GM21381 (cell line): ENCODE results near the gene NAT9.

Experiments
- ATAC-seq: cut with Tn5 transposase; IDR thresholded peaks from one replicate; pipeline ENCODE4 v1.9.1; 2021; ENCODE audit warnings: mild to moderate bottlenecking, moderate library complexity; ENCODE audit not compliant: unreplicated experiment

The NAT9 gene

DNA sequence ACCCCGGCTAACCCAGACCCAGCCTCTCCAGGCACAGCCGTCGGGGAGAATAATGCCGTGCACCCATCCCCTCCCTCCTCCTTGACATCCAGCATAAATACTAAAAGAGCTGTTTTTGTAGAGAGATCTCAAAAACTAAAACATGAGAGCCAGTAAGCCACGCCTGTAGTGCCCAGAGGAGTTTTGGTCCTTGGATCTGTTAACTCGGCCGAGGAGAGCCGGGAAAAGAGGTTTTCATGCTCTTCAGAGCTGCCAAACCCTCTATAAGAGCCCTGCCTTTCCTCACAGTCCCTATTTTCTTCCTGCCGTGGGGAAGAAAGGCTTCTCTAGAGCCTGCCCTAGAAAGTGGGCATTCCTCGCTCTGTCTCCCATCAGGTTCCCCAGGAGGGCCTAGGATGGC, 30.2 kb upstream of the NAT9 start:
- no peak for ATAC-seq

- no peak for ATAC-seq
These were observed 29.4 kb upstream of the NAT9 start for GRCh38 chr17:74805591-74805991.

GRCh38 chr17:74804683-74805082, 28.5 kb upstream of the NAT9 start:
- ATAC-seq, result no peak

GRCh38 chr17:74803971-74804370, 27.8 kb upstream of the NAT9 start:
- ATAC-seq, result no peak

GRCh38 chr17:74803388-74803930, 27.3 kb upstream of the NAT9 start:
- no peak for ATAC-seq

DNA sequence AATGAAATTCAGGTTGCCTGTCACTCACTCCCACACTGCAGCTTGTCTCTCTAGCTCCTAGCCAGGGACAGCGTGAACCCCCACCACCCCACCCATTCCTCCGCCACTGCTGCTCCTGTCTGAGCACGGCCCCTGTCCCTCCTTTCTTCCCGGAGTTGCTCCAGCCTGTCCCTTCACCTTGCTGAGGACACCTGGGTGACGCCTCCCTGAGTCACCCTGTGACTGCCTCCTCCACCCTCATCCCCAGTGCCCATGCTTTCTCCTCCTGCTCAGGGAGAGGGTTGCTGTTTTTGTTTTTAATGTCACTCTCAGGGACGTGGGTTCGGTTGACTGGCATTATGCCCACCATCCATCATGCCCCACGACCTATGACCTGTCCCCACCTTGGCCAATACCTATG, 25.8 kb upstream of the NAT9 start:
- ATAC-seq, result no peak

DNA sequence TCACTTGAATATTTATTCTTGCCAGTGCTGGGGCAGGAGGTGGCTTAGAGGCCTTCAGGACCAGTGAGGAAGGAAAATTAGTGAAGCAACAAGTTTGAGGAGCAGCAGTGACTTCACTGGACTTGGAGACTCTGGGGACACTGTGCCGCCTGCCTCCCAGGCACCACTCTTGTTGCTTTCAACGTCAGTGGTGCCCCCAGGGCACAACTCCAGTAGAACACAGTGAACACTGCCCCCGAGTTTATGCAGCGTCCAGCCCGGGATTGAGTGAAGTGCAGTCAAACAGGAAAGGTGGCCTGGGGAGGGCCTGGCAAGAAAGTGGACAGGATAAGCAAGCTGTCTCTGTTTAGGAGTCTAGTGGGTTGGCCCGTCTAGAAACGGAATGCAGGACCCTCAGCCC, 24.4 kb upstream of the NAT9 start:
- ATAC-seq, result no peak

GRCh38 chr17:74799097-74799496, 23.0 kb upstream of the NAT9 start:
- no peak for ATAC-seq

DNA sequence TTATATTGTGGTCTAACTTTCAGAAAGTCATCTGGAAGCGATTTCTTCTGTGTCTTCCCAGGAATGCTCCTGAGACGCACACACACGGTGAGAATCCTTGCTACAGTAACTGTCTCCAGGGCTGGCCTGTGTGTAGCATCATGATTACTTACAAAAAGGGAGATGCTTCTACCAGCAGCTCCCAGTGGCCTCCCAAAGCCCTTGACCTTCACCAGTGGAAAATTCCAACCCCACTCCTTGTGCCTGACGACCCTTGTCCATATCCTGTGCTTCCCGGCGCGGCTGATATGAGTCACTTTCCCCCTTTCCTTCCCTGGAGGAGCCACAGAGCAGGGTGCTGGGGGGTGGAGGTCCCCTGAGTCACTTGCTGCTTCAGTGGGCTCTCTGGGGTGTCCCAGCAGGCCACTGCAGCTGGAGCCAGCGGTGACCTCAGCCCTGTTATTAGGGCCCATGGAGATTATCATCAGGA, 22.1 kb upstream of the NAT9 start:
- ATAC-seq, result no peak

- ATAC-seq, result no peak
These were observed 21.7 kb upstream of the NAT9 start for GRCh38 chr17:74797824-74798223.

GRCh38 chr17:74796866-74797265, 20.7 kb upstream of the NAT9 start:
- ATAC-seq, result no peak

GRCh38 chr17:74796211-74796610, 20.1 kb upstream of the NAT9 start:
- ATAC-seq, result no peak

DNA sequence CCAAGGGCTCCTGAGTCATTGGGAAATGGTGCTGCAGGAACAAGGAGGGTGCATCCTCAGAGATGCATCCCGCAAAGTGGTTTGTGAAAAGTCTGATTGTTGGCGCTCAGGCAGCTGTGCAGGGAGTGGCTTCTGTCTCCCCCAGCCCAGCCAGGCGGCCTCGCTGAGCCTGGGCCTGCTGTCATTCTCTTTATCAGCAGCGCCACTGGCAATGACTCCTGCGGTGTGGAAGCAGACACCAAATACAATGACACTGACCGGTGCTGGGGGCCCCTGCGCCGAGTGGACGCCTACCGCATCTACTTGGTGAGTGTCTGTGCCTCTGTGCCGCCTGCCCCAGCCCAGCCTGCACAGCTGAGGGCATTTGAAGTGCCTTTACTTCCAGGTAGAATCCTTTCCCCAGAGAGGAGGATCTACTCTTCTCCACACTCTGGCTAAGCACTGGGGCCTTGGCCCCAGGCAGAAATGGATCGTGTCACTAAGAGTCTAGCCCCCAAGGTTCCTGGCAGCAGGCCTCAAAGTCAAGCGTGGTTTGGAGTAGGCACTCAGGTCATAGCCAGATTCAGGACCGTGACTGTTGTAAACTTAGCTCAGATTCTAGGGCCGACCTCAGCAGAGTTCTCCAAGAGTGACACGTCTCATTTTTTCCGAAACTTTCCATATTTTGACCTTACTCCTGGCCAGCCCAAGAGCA, 19.3 kb upstream of the NAT9 start:
- ATAC-seq, result no peak

DNA sequence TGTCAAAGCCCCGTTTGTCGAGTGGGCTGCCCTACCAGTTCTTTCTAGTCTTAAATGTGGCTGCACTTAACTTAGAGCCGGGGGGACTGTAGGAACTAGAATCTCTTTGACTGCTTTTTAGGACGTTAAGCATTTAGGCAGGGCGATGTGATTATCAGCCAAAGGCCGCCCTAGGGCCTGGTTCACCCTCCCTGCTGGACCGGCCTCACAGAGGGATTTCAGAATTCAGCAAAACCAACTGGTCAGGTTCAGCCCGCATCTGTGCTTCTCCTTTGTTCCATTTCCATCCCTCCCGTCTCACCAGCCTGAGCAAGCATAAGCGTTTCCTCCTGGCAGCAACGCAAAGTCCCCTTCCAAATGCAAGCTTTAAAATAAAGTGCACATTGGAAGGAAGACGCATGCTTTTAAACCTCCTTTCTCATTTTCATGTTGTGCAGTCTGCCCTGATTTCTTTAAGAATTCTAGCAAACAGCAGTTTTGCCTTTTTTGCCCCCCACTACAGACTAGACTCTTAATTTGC, 16.5 kb upstream of the NAT9 start:
- ATAC-seq, result no peak

DNA sequence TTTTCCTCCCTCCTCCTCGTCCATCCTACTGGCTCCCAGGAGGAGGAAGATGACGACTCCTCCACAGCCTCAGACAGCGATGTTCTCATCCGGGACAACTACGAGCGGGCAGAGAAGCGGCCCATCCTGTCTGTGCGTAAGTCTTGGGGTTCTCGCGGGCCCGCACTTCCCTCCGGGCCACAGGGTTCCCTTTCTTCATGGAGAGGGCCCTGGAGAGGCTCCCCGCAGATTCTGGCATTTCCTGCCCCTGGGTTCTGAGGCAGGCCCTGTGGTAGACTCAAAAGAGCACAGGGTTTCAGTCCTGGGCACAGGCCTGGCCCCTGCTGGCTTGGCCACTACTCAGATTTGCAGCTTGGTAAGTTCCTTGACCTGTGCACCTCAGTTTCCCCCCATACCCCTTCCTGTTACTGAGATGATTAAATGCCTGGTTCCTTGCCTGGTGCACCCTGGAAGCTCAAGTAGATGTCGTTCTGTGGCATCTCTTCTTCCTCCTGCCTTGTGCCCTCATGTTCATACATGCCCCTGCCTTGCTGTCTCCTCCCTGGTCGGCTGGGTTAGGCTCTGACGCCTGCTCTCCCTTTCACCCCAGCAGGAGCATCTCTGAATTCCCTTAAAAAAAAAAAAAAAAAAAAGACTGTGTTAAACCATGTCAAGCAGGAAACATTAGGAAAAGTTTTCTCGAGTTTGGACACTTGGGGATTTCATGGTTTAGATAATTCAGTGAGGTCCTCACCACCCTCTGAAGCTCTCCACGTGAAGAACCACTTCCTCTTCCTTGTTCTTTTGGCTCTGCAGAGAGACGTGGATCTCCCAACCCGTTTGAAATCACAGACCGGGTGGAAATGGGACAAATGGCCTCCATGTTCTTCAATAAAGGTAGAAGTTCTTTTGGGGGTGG, 14.3 kb upstream of the NAT9 start:
- no peak for ATAC-seq

DNA sequence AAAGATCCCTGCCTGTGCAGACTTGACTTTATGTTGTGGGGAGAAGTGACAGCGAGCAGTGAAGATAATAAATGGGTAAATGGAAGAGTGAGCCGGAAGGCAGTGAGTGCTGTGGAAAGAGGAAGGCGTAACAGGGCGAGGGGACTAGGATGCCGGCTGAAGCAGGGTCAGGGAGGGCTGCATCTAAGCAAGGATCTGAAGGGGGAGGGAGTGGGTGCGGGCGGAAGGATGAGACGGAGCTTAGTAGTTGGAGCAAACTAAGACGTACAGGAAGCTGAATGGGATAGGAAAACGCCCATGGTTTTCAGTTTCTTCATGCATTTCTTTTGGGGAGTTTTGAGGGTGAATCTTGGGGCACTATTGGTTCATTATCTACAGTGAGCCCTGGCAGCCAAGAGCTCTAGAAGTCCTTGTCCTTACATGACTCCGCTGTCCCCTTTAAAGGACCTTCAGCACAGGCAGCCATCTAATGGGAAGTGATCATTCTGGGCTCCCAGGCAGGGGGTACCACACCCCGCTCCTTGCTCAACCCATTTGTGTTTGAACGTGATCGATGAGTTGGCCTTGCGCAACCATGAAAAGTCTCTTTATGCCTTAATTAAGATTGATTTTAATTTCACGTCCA, 10.4 kb upstream of the NAT9 start:
- ATAC-seq, result no peak

DNA sequence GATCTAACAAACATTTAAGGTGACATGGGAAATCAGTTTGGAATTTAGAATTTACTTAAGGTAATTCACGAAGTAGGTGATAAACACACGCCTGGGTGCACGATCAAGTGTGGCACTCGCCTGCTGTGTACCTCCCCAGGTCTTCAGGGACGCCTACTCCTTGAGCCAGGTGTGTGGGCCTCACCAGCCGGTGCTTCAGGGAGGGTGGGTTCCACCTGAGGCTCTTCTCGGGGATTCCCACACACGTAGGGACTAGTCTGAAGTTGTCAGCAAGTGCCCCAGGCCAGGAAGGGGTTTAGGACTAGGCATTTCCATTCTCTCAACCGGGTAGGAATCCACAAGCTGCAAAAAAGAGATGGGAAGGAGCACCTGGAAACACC, 9.8 kb upstream of the NAT9 start:
- no peak for ATAC-seq

DNA sequence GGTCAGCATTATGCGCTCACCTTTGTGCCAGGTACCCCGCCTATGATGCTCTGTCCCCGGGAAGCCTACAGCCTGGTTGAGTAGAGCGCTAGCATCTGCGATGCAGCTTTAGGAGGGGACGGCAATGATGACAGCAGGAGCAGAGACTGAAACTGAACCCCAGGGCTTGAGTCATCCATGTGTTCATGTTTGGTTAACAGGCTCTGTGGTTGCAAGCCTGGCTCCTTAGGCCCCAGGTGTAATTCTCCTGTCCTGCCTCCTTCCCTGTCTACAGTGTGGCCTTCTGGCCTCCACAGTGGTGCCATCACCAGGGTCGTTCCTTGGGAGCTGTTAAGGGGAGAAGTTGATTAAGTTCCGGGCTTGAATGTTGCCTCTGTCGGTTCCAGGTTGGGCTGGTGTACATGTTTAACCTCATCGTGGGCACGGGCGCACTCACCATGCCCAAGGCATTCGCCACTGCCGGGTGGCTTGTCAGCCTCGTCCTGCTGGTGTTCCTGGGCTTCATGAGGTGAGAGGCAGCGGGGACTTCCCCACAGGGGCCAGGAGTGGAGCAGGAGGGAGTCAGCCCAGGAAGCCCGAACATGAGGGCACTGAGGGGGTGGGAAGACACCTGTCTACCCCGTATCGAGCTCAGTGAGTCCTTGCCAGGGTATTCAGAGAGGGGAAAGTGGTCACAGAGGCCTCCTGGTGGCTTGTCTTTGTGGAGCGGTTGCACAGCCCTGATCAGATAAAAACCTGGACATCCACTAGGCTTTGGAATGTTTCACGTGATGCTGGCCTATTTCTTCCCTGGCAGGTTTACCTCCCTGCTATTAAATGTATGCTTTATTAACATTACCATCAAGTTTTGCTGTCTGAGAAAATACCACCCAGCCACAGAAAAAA, 9.2 kb upstream of the NAT9 start:
- ATAC-seq, result no peak

DNA sequence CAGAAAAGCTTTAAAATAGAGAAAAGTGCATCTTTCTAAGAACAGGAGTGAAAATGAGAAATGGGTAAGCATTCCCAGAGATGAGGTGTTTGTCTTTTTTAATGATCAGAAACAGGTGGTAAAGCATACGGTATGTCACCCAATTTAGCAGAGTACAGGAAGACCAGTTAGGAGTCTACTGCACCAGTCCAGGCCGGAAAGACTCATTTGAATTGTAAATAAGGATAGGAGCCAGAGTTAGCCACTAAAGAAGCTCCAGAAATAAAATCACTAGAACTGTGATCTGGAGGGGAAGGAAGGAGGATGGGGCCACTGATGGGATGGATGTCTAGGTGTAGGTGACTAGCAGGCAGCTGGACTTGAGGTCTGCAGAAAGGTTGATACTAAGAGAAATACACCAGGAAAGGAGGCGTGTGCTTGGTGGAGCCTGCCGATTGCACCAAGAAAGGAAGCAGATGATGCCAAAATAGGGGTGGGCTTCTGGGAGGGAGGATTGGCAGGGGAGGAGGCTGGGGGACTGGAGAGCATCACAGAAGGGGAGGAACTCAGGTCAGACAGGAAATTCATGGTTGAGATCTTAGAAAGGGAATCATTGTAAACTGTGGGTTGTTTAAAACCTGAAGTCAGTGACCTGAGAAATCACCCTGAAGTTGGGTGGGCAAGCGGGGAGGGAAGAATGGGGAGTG, 8.1 kb upstream of the NAT9 start:
- ATAC-seq, result no peak

- ATAC-seq, result no peak
These were observed 6.4 kb upstream of the NAT9 start for GRCh38 chr17:74782571-74782970.
